Uterus (tissue), 4 donors: Measurements from ENCODE around the gene NISCH. TPM values are rescaled to one million over a fixed set of nuclear protein-coding genes. Genes with fewer than 3 reads are reported as not detected.

Experiments used
- DNase-seq, 2 donors: peaks; one replicate each; pipeline ENCODE4 v3.0.0-alpha.2; 2019 to 2020
- H3K27ac ChIP-seq, 2 donors: fragments of 200-600 bp; sonication (generic); 1 replicate in 1 of 2; 2 replicates in 1 of 2; pipeline ENCODE4 v1.5.1; 2016 to 2018
- H3K27me3 ChIP-seq, 2 donors: fragments of 200-600 bp; sonication (generic); one replicate each; pipeline ENCODE4 v1.5.1; 2018 to 2019; ENCODE audit warnings: control low read depth in 1 of 2
- H3K36me3 ChIP-seq, 2 donors: fragments of 200-600 bp; sonication (generic); one replicate each; pipeline ENCODE4 v1.5.1; 2019; ENCODE audit warnings: control low read depth in 1 of 2
- H3K4me1 ChIP-seq, 2 donors: fragments of 200-600 bp; sonication (generic); one replicate each; pipeline ENCODE4 v1.5.1; 2018 to 2019; ENCODE audit warnings: control low read depth in 1 of 2
- H3K4me3 ChIP-seq, 2 donors: fragments of 200-600 bp; sonication (generic); 1 replicate in 1 of 2; 2 replicates in 1 of 2; pipeline ENCODE4 v1.5.1; 2018 to 2019; ENCODE audit warnings: mild to moderate bottlenecking in 1 of 2
- H3K9me3 ChIP-seq, 2 donors: fragments of 200-600 bp; sonication (generic); one replicate each; pipeline ENCODE4 v1.5.1; 2019; ENCODE audit warnings: control low read depth in 1 of 2
- POLR2A ChIP-seq, 2 donors: fragments of 450-650 bp; IDR thresholded peaks; one replicate each; pipeline ENCODE4 v1.6.1; 2016; ENCODE audit warnings: antibody characterized with exemption in 2 of 2, mild to moderate bottlenecking in 1 of 2, moderate library complexity in 1 of 2
- intact Hi-C: fragments of 100-400 bp; cut with DNase I; formaldehyde crosslinking; loops from one replicate; pipeline ENCODE4 v1.15.1; 2023; ENCODE audit warnings: low total_unique reads
- total RNA-seq, 4 donors: library from RNA; depleted of rRNA in 3 of 4; stranded (reverse); fragments of >200 nt in 3 of 4; gene quantifications; one replicate each; pipeline versions ENCODE4 v1.1.0 to v1.2.4, GENCODE V29; 2014 to 2023
- TF ChIP-seq, protein P1 (sequence below), 4 experiments: fragments of 200-600 bp in 2 of 4; fragments of 450-650 bp in 2 of 4; sonication (generic) in 2 of 4; IDR thresholded peaks; one replicate each; pipeline ENCODE4 v1.5.1; 2016 to 2019; ENCODE audit warnings: antibody characterized with exemption in 4 of 4, mild to moderate bottlenecking in 2 of 4, moderate library complexity in 1 of 4
- donor health status: DM: yes; HTN: yes; CAD: no.

Gene NISCH
- total RNA-seq, 4 donors from 2014 or later, result 50.0 to 157 (median 114) TPM

- H3K27ac ChIP-seq, result peak overlapping the region; percentile 61 to 84
These were observed 27.7 kb downstream of the NISCH start for GRCh38 chr3:52483081-52483480.

GRCh38 chr3:52483577-52484381, 28.4 kb downstream of the NISCH start:
- no peak overlapping the region for H3K4me3 ChIP-seq
- intact Hi-C loops, result no loop called here
- H3K9me3 ChIP-seq, result no peaks in the 10 kb centered on the region
- H3K4me1 ChIP-seq, result peaks cover 0 to 8% of the 10 kb centered on the region in 2 donors
- no peak for DNase-seq
- no peaks in the 10 kb centered on the region for H3K36me3 ChIP-seq
- H3K27ac ChIP-seq, result peak overlapping the region; percentile 61 to 84
- H3K27me3 ChIP-seq, result no peaks in the 10 kb centered on the region
- TF ChIP-seq, protein P1, sequence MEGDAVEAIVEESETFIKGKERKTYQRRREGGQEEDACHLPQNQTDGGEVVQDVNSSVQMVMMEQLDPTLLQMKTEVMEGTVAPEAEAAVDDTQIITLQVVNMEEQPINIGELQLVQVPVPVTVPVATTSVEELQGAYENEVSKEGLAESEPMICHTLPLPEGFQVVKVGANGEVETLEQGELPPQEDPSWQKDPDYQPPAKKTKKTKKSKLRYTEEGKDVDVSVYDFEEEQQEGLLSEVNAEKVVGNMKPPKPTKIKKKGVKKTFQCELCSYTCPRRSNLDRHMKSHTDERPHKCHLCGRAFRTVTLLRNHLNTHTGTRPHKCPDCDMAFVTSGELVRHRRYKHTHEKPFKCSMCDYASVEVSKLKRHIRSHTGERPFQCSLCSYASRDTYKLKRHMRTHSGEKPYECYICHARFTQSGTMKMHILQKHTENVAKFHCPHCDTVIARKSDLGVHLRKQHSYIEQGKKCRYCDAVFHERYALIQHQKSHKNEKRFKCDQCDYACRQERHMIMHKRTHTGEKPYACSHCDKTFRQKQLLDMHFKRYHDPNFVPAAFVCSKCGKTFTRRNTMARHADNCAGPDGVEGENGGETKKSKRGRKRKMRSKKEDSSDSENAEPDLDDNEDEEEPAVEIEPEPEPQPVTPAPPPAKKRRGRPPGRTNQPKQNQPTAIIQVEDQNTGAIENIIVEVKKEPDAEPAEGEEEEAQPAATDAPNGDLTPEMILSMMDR (IDR thresholded peaks at IDR 0.05), result no peak
- no peak for TF ChIP-seq POLR2A (IDR thresholded peaks at IDR 0.05)

More at GRCh38 chr3:52483081-52483480, 27.7 kb downstream of the NISCH start:
- H3K9me3 ChIP-seq, result no peaks in the 10 kb centered on the region
- no peaks in the 10 kb centered on the region for H3K27me3 ChIP-seq
- TF ChIP-seq POLR2A (IDR thresholded peaks at IDR 0.05), result no peak
- TF ChIP-seq, protein P1 (IDR thresholded peaks at IDR 0.05), result no peak
- H3K36me3 ChIP-seq, result no peaks in the 10 kb centered on the region
- intact Hi-C loops, result no loop called here
- peaks cover 0 to 8% of the 10 kb centered on the region in 2 donors for H3K4me1 ChIP-seq
- no peak overlapping the region for H3K4me3 ChIP-seq
- DNase-seq, result no peak

- no peaks in the 10 kb centered on the region for H3K27me3 ChIP-seq
- no peak overlapping the region for H3K4me3 ChIP-seq
- H3K27ac ChIP-seq, result peak overlapping the region; percentile 61 to 84
- intact Hi-C loops, result no loop called here
- H3K9me3 ChIP-seq, result no peaks in the 10 kb centered on the region
- TF ChIP-seq POLR2A (IDR thresholded peaks at IDR 0.05), result no peak
- TF ChIP-seq, protein P1 (IDR thresholded peaks at IDR 0.05), result no peak
- no peak for DNase-seq
- H3K4me1 ChIP-seq, result peaks cover 0 to 8% of the 10 kb centered on the region in 2 donors
- H3K36me3 ChIP-seq, result no peaks in the 10 kb centered on the region
These were observed 29.5 kb downstream of the NISCH start for GRCh38 chr3:52484680-52485461.

- H3K9me3 ChIP-seq, result no peaks in the 10 kb centered on the region
- no peak for DNase-seq
- no peak overlapping the region for H3K4me3 ChIP-seq
- H3K4me1 ChIP-seq, result peaks cover 0 to 8% of the 10 kb centered on the region in 2 donors
- TF ChIP-seq POLR2A (IDR thresholded peaks at IDR 0.05), result no peak
- TF ChIP-seq, protein P1 (IDR thresholded peaks at IDR 0.05), result no peak
- no peak overlapping the region for H3K27ac ChIP-seq
- H3K27me3 ChIP-seq, result no peaks in the 10 kb centered on the region
- intact Hi-C loops, result no loop called here
- no peaks in the 10 kb centered on the region for H3K36me3 ChIP-seq
These were observed 31.8 kb downstream of the NISCH start for GRCh38 chr3:52487050-52487787.
